NCI-H1694 (cell line): ENCODE data around the gene RFX2.
"Not testable (repeated sequence)": the region's sequence is repeated elsewhere in the genome, so short reads cannot be mapped to it uniquely, and the experiment has no call there.

Experiments used
- DNase-seq: peaks from one replicate; lab custom pipeline; 2025; lab: John Stamatoyannopoulos, UW

RFX2 gene

GRCh38 chr19:5990289-5990797, 120.0 kb downstream of the RFX2 start:
- no peak for DNase-seq

DNA sequence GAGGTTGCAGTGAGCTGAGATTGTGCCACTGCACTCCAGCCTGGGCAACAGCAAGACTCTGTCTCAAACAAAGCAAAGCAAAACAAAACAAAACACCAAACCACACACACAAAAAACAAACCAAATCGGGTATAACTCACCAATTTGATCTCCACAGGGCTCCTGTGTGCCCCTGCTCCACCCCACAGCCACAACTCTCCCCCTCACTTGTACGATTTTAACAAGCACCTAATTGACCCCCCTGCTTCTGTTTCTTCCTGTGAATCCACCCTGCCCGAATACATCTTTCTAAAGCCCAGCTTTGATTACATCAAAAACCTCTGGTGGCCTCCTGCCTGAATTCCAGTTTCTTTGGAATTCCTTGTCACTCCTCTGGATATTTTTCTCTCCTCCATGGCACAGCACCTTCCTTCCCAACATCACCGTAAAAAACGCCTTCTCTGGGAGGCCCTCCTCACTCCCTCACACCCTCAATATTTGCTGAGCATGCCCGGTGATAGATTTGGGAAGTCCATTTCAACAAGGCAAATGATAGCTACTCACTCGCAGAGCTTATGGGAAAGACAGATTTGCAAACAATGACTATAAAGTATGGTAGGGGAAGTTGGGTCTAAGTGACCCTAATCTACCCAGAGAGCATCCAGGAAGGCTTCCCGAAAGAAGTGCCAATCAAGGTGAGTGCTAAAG, 120.8 kb downstream of the RFX2 start:
- no peak for DNase-seq

DNA sequence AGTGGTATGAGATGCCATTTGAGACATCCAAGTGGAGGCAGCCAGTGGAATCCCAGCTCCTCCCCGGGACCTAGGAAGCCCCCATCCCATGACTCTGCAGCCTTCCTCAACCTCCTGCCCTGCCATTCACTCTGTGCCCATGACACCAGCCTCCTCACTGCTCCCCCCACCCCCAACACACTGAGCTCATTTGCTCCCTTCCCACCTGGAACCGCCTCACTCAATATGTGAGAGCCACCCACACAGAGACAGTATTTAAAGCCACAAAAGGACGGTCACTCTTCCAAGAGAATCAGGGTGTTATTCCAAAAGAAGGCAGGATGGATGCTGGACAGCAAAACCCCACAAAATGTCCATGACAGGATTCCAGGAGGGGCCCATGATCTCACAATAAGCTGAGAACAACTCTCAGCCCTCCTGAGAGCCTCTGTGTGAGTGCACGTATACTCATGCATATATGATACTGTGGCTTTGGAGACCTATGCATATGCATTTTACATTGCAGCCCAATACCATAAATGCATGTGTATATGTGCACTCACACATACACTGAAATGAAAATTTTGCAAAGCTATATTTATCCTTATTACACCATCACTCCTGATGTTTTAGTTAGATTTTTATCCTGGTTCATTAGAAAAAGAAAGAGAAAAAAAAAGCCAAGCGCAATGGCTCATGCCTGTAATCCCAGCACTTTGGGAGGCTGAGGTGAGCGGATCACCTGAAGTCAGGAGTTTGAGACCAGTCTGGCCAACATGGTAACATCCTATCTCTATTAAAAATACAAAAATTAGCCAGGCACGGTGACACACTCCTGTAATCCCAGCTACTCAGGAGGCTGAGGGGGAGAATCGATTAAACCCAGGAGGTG, 121.5 kb downstream of the RFX2 start:
- DNase-seq: no peak

DNA sequence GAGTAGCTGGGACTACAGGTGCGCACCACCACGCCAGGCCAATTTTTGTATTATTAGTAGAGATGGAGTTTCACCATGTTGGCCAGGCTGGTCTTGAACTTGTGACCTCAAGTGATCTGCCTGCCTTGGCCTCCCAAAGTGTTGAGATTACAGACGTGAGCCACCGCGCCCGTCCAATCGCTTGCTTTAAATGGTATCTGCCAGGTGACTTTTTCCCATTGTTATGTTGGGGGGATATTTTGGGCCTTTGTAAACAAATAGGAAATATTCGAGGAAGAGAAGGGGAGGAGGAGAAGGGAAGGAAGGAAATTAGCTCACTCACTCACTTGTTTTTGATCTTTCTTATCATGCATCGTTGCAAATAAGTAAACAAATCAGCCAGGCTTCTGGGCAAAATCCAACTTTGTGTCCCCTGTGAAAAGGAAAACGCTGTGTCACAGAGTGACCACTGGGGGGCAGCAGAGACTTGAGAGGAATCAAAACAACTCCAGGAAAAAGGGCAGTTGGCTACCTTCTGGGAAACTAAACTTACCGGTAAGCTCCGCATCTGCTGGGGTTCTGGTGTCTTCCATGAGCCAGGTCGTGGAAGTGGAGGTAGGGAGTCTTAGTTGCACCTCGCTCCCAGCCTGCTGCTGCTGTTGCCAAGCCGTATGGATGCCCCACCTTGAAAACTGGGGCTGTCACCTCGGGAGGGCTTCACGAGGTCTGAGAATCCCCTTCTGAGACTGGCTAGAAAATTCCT, 123.1 kb downstream of the RFX2 start:
- DNase-seq: peak; percentile 59

- not testable (repeated sequence) for DNase-seq
Measured at GRCh38 chr19:5985837-5986236, 124.5 kb downstream of the RFX2 start.

DNA sequence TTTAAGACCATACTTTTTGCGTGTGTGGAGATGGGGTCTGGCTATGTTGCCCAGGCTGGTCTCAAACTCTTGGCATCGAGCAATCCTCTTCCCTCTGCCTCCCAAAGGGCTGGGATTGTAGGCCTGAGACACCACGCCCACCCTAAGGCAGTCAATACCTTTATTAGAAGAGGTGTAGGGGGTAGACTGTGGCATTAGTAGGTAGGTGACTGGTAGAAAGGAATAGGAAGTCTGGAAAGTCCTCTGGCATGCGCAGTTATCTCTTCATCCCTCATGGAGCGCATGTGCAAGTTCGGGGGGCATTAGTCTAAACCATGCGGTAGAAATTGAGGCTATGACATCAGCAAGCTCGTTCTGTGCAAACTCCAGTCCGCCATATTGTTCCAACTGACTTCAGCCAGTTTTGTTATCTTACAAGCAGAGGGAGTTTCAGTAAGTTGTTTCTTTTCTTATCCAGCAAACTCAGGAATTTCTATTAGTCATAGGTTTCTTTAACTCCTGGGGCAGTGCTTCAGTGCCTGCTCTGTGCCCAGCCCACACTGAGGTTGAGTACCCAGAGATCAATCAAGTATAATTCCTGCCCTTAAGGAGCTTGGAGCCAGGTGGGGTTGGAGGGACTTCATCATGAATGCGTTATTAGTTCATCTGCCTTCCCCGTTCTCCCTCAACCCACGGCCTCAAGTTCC, 125.1 kb downstream of the RFX2 start:
- no peak for DNase-seq

DNA sequence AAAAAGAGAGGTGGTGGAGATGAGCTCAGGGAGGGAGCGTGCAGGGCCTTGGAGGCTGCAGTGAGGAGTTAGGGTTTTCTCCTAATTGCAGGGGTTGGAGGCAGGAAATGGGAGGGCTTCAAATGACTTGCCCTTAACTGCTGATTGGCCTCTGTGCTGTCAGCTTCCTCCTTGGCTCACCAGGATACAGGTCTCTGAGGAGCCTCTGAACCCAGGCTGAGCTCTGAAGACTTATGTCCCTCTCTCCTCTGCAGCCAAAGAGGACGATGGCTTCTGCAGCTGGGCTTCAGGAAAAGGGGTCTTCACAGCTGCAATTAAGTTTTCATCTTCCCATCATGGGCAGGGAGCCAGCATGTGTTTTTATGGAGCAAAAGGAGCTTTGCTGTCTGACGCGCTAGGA, 125.7 kb downstream of the RFX2 start:
- DNase-seq: no peak

GRCh38 chr19:5983367-5983955, 126.8 kb downstream of the RFX2 start:
- DNase-seq: no peak

GRCh38 chr19:5978606-5979552, 131.4 kb downstream of the RFX2 start:
- DNase-seq: no peak

- DNase-seq: peak; percentile 89
Measured at GRCh38 chr19:5977785-5978605, 132.3 kb downstream of the RFX2 start, which contains the start of gene RANBP3. RANBP3 (minus strand) TSS chr19:5978140; CDS start chr19:5978082, 58 bp downstream.

- no peak for DNase-seq
Measured at GRCh38 chr19:5977222-5977784, 133.0 kb downstream of the RFX2 start.

DNA sequence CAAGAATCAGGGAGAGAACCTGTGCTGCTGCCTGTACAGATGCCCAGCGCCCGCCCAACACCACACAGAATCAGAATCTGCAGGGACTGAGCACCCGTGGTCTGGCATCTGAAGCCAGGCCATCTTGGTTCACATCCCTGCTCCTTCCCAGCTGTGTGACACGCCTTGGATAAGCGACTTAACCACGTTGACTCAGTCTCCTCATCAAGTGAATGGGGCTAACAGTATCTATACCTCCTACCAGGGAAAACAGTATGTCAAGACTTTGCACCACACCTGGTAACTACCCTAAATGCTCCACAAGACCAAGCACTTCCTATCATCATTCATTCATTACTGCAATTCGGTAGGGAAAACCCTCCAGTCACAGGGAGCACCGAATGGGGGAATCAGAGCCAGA, 133.5 kb downstream of the RFX2 start:
- DNase-seq: no peak

GRCh38 chr19:5975388-5975728, 134.9 kb downstream of the RFX2 start:
- no peak for DNase-seq

GRCh38 chr19:5974721-5975387, 135.4 kb downstream of the RFX2 start:
- DNase-seq: no peak

DNA sequence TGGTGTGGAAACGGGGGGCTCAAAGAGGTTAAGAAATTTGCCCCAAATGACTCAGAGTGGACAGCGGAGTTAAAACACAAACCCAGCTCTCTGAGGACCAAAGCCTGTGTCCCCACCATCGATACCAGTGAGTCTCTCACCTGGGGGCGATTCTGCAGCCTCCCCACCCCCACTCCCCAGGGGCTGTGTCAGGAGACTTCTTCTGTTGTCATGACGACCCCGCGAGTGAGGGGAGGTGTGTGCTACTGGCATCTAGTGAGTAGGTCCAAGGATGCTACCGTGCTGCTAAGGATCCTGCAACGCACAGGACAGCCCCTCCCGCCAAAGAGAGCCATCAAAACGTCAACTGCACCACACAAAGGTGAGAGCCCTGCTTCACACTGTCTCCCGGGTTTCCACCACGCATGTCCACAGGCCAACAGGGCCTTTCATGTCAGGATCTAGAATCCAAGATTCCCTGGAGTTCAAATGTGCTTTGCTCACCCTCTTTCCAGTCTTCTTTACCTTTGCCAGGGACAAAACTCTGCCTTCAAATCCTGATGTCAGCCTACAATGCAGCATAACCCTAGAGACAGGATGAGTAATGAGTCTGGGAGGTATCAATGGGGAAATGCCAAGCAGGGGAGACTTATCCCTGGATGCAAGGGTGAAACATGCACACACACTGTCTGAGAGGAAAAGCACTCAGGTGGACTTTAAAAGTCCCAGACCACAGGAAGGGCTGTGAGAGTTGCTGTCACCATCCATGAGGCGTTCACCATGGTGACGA, 136.2 kb downstream of the RFX2 start:
- DNase-seq: no peak

DNA sequence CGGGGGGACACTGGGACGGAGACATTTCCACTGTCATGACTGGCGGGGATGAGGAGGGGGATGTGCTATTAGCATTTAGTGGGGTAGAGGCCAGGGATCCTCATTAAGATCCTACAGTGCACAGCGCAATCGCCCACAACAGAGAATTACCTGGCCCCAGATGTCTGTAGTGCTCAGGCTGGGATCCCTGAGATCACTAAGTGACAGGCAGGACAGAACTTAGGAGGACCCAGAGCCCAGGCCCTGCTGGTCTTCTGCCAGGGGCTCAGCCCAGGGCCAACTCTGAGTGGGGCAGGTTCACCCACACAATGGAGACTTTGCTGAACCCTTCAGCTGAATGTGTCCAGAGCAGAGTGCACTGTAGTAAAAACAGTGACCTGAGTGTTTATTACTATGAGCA, 136.9 kb downstream of the RFX2 start:
- DNase-seq: no peak

DNA sequence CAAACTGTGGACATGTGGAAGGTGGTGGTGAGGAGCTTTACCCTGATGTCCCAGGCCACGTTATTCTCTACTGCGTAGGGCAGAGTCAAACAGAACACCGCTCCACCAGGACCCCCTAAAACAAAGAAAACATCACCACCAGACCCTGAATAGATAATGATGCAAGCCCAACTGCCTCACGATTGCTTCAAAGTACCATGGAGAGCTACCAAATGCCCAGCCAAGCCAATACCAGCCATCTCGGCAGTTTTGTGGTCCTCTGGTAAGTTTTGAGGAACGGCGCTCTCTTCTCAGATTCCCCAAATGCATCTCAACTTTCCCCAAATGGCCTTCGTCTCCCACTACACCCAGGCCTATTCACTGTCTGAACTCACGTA, 138.0 kb downstream of the RFX2 start:
- no peak for DNase-seq
